RPMI7951 (cell line): ENCODE results near the gene TRAPPC3. TPM values are rescaled to one million over a fixed set of nuclear protein-coding genes. Genes with fewer than 3 reads are reported as not detected.
A peak's percentile ranks its signal among the peaks of the same experiment; 100 is the strongest.

Experiments
- DNase-seq: peaks from one replicate; pipeline ENCODE4 v3.0.0-alpha.2; 2012; ENCODE audit warnings: low read depth
- total RNA-seq: library from RNA; depleted of rRNA; stranded (reverse); fragments of >200 nt; shearing (Covaris generic); gene quantifications from 2 replicates; pipeline ENCODE4 v1.2.3, GENCODE V29; 2014

TRAPPC3 gene
- total RNA-seq, 1 experiment from 2014 or later = 78.2 TPM

GRCh38 chr1:36126797-36127500 lies 22.3 kb downstream of the TRAPPC3 start:
- no peak for DNase-seq

GRCh38 chr1:36126005-36126716 lies 23.1 kb downstream of the TRAPPC3 start:
- no peak for DNase-seq

- DNase-seq = no peak
Observed at GRCh38 chr1:36125129-36125991, 23.9 kb downstream of the TRAPPC3 start, which contains the start of gene COL8A2. Gene COL8A2, minus strand, starts transcription at chr1:36125222. Its CDS starts 24,980 bp downstream, at chr1:36100242.

- no peak for DNase-seq
Observed at GRCh38 chr1:36124404-36125128, 24.7 kb downstream of the TRAPPC3 start.

GRCh38 chr1:36123356-36123755 lies 25.9 kb downstream of the TRAPPC3 start:
- DNase-seq = no peak

- no peak for DNase-seq
Observed at GRCh38 chr1:36122062-36123030, 26.9 kb downstream of the TRAPPC3 start.

GRCh38 chr1:36119456-36119855 lies 29.8 kb downstream of the TRAPPC3 start:
- no peak for DNase-seq

- DNase-seq = no peak
Observed at GRCh38 chr1:36118447-36119204, 30.7 kb downstream of the TRAPPC3 start.

- no peak for DNase-seq
Observed at GRCh38 chr1:36116901-36117300, 32.4 kb downstream of the TRAPPC3 start.

- DNase-seq = no peak
Observed at GRCh38 chr1:36115931-36116330, 33.4 kb downstream of the TRAPPC3 start.

- no peak for DNase-seq
Observed at GRCh38 chr1:36115200-36115669, 34.1 kb downstream of the TRAPPC3 start.

- DNase-seq = no peak
Observed at GRCh38 chr1:36114371-36114770, 34.9 kb downstream of the TRAPPC3 start.

GRCh38 chr1:36112823-36113222 lies 36.5 kb downstream of the TRAPPC3 start:
- DNase-seq = no peak

- DNase-seq = no peak
Observed at GRCh38 chr1:36111151-36111550, 38.1 kb downstream of the TRAPPC3 start.

- peak; percentile 86 for DNase-seq
Observed at GRCh38 chr1:36109041-36109679, 40.1 kb downstream of the TRAPPC3 start.

GRCh38 chr1:36108314-36108713 lies 41.0 kb downstream of the TRAPPC3 start:
- peak; percentile 90 for DNase-seq

- no peak for DNase-seq
Observed at GRCh38 chr1:36107394-36107793, 41.9 kb downstream of the TRAPPC3 start.

- DNase-seq = no peak
Observed at GRCh38 chr1:36106269-36106668, 43.0 kb downstream of the TRAPPC3 start.

- no peak for DNase-seq
Observed at GRCh38 chr1:36101546-36101945, 47.7 kb downstream of the TRAPPC3 start.
